ENCODE measurements around the gene TMCC1.

The TMCC1 gene

DNA sequence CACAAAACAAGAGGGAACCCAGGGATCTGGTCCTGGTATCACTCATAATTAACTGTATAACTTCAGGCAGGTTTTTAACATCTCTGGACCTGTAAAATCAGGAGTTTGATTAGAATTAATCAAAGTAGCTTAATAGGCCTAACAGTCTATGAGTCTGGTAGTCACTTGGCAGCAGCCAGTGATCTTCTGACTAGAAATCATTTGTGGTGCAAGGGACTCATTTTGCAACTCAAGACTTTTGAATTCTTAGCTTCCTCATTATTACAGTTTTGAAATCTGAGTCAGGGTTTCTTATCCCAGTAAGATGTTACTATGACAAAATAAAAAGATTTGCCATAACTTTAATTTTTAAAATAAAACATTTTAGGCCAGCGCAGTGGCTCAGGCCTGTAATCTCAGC is 70.8 kb downstream of the TMCC1 start:
- ChIA-PET POLR2A (no interaction called here), CTCF (interaction anchor here (1.1 kb wide), 1 partner anchor 439 kb away, joined by 4 read pairs; no protein-coding TSS in a partner anchor)
- no peak for TF ChIP-seq BHLHE40 (IDR thresholded peaks at IDR 0.05; ENCODE audit: borderline replicate concordance)
- TF ChIP-seq SP1 (IDR thresholded peaks at IDR 0.05): no peak
- TF ChIP-seq, protein P1, sequence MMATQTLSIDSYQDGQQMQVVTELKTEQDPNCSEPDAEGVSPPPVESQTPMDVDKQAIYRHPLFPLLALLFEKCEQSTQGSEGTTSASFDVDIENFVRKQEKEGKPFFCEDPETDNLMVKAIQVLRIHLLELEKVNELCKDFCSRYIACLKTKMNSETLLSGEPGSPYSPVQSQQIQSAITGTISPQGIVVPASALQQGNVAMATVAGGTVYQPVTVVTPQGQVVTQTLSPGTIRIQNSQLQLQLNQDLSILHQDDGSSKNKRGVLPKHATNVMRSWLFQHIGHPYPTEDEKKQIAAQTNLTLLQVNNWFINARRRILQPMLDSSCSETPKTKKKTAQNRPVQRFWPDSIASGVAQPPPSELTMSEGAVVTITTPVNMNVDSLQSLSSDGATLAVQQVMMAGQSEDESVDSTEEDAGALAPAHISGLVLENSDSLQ (IDR thresholded peaks at IDR 0.05): no peak
- no peak for TF ChIP-seq FOXA1 (IDR thresholded peaks at IDR 0.05)
- no peak for TF ChIP-seq TARDBP (IDR thresholded peaks at IDR 0.05)
- no peak for TF ChIP-seq CTBP1 (IDR thresholded peaks at IDR 0.05; ENCODE audit: borderline replicate concordance)
- TF ChIP-seq SUZ12 (IDR thresholded peaks at IDR 0.05): no peak
- no peak for TF ChIP-seq ZNF384 (IDR thresholded peaks at IDR 0.05)
- no peak for TF ChIP-seq FOXM1 (IDR thresholded peaks at IDR 0.05; ENCODE audit: borderline replicate concordance)
- TF ChIP-seq ELF4 (IDR thresholded peaks at IDR 0.05): no peak
- TF ChIP-seq NFRKB (IDR thresholded peaks at IDR 0.05): no peak
- no peak for TF ChIP-seq ARNT (IDR thresholded peaks at IDR 0.05)
- no peak for TF ChIP-seq HDGF (IDR thresholded peaks at IDR 0.05; ENCODE audit: borderline replicate concordance)
- no peak for TF ChIP-seq LEF1 (IDR thresholded peaks at IDR 0.05; ENCODE audit: borderline replicate concordance)
- no peak for TF ChIP-seq L3MBTL2 (conservative IDR thresholded peaks at IDR 0.05)
- TF ChIP-seq FOXK2 (IDR thresholded peaks at IDR 0.05): no peak
- no peak for DNase-seq (ENCODE audit: extremely low spot score)

DNA sequence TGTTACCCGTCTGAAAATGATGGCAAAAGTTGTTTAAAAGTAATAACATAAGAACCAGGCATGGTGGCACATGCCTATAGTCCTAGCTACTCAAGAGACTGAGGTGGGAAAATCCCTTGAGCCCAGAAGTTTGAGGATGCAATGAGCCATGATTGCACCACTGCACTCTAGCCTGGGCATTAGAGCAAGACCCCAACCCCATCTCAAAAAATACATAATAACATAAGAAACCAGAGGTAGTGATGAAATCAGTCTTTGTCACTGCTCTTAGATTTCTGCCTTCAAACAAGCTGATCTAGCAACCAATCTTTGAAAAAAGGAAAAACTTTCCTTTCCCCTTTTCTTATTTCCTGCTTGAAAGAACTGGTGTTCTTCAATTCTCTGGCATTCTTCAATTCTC is 71.3 kb downstream of the TMCC1 start:
- no peak for DNase-seq (ENCODE audit: extremely low spot score)
- TF ChIP-seq TARDBP (IDR thresholded peaks at IDR 0.05) (no peak), L3MBTL2 (conservative IDR thresholded peaks at IDR 0.05) (no peak), FOXM1 (IDR thresholded peaks at IDR 0.05; ENCODE audit: borderline replicate concordance) (no peak), SUZ12 (IDR thresholded peaks at IDR 0.05) (no peak), ARNT (IDR thresholded peaks at IDR 0.05) (no peak), SP1 (IDR thresholded peaks at IDR 0.05) (no peak)
- ChIA-PET POLR2A (no interaction called here), CTCF (interaction anchor here (1.1 kb wide), 1 partner anchor 438 kb away, joined by 4 read pairs; no protein-coding TSS in a partner anchor)

DNA sequence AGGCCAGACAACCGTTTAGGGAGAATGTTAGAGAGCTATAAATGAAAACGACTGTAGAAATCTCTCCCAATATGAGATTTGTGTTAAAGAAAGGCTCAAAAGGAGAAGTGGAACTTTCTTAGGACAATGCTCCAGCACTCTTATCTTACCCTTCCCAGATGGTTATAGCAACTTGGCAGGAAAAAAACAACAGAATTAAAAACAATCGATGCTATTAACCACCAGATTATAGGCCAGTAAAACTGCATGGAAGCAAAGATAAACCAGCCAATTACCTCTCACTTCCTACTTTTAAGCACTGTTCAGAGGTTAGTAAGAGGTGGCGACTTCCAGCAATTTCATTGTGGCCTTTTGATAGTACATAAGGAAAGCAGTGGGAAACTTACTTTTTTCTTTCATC is 72.9 kb downstream of the TMCC1 start:
- POLR2A ChIA-PET: interaction anchor here (0.7 kb wide), 1 partner anchor 17 kb away, joined by 3 read pairs; no protein-coding TSS in a partner anchor
- CTCF ChIA-PET: interaction anchor here (0.7 kb wide), 1 partner anchor 168 kb away, joined by 3 read pairs; no protein-coding TSS in a partner anchor

DNA sequence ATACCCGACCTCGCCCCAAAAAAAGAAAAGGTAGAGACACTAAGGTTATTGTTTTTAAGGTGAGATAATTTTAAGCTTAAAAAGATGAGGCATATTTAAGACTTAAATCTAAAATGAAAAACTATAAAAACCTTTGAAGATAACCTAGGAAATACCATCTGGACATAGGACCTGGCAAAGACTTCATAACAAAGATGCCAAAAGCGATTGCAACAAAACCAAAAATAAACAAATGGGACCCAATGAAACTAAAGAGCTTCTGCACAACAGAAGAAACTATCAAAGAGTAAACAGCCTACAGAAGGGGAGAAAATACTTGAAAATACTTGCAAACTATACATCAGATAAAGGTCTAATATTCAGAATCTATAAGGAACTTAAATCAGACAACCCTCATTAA is 80.9 kb downstream of the TMCC1 start:
- ChIA-PET POLR2A (no interaction called here), CTCF (no interaction called here)
- no peak for TF ChIP-seq HDGF (IDR thresholded peaks at IDR 0.05; ENCODE audit: borderline replicate concordance)
- TF ChIP-seq SUZ12 (IDR thresholded peaks at IDR 0.05): no peak
- TF ChIP-seq SP1 (IDR thresholded peaks at IDR 0.05): no peak
- TF ChIP-seq ELF4 (IDR thresholded peaks at IDR 0.05): no peak
- TF ChIP-seq TARDBP (IDR thresholded peaks at IDR 0.05): no peak
- no peak for TF ChIP-seq NFRKB (IDR thresholded peaks at IDR 0.05)
- TF ChIP-seq BHLHE40 (IDR thresholded peaks at IDR 0.05; ENCODE audit: borderline replicate concordance): no peak
- TF ChIP-seq FOXM1 (IDR thresholded peaks at IDR 0.05; ENCODE audit: borderline replicate concordance): no peak
- TF ChIP-seq FOXA1 (IDR thresholded peaks at IDR 0.05): no peak
- no peak for TF ChIP-seq L3MBTL2 (conservative IDR thresholded peaks at IDR 0.05)
- TF ChIP-seq FOXK2 (IDR thresholded peaks at IDR 0.05): no peak
- no peak for TF ChIP-seq CTBP1 (IDR thresholded peaks at IDR 0.05; ENCODE audit: borderline replicate concordance)
- no peak for TF ChIP-seq ARNT (IDR thresholded peaks at IDR 0.05)
- TF ChIP-seq ZNF384 (IDR thresholded peaks at IDR 0.05): no peak
- TF ChIP-seq, protein P1 (IDR thresholded peaks at IDR 0.05): no peak
- TF ChIP-seq LEF1 (IDR thresholded peaks at IDR 0.05; ENCODE audit: borderline replicate concordance): no peak
- DNase-seq (ENCODE audit: extremely low spot score): no peak

More for the DNA sequence above, 72.9 kb downstream of the TMCC1 start:
- TF ChIP-seq LEF1 (IDR thresholded peaks at IDR 0.05; ENCODE audit: borderline replicate concordance) (no peak), SUZ12 (IDR thresholded peaks at IDR 0.05) (no peak), ELF4 (IDR thresholded peaks at IDR 0.05) (no peak), ZNF384 (IDR thresholded peaks at IDR 0.05) (no peak), HDGF (IDR thresholded peaks at IDR 0.05; ENCODE audit: borderline replicate concordance) (no peak), L3MBTL2 (conservative IDR thresholded peaks at IDR 0.05) (no peak), FOXM1 (IDR thresholded peaks at IDR 0.05; ENCODE audit: borderline replicate concordance) (no peak), SP1 (IDR thresholded peaks at IDR 0.05) (no peak), FOXK2 (IDR thresholded peaks at IDR 0.05) (no peak), TARDBP (IDR thresholded peaks at IDR 0.05) (no peak), CTBP1 (IDR thresholded peaks at IDR 0.05; ENCODE audit: borderline replicate concordance) (no peak), BHLHE40 (IDR thresholded peaks at IDR 0.05; ENCODE audit: borderline replicate concordance) (no peak), NFRKB (IDR thresholded peaks at IDR 0.05) (no peak), ARNT (IDR thresholded peaks at IDR 0.05) (no peak), FOXA1 (IDR thresholded peaks at IDR 0.05) (no peak)
- TF ChIP-seq, protein P1 (IDR thresholded peaks at IDR 0.05): no peak
- no peak for DNase-seq (ENCODE audit: extremely low spot score)

DNA sequence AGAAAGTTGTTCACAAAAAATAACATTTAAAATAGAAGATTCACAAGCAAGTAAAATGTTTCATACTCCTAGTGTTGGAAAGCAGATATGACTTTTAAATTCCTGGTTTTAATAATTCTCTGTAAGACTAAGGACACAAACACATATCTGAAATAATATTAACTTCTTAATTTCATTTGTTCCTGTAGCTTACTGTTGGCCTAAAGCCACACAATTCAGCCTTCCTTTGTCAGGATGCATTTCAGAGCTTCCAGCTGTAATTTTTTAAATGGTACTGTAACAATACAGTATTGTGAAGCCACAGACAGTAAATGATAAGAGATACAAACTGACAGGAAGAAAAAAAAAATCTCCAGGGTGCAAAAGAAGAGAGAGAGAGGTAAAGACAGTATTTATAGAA is 84.2 kb downstream of the TMCC1 start:
- CTCF ChIA-PET: no interaction called here
- DNase-seq (ENCODE audit: extremely low spot score): no peak
- POLR2A ChIA-PET: no interaction called here
- TF ChIP-seq LEF1 (IDR thresholded peaks at IDR 0.05; ENCODE audit: borderline replicate concordance) (no peak), BHLHE40 (IDR thresholded peaks at IDR 0.05; ENCODE audit: borderline replicate concordance) (no peak), ZNF384 (IDR thresholded peaks at IDR 0.05) (no peak), FOXA1 (IDR thresholded peaks at IDR 0.05) (no peak), ELF4 (IDR thresholded peaks at IDR 0.05) (no peak)

DNA sequence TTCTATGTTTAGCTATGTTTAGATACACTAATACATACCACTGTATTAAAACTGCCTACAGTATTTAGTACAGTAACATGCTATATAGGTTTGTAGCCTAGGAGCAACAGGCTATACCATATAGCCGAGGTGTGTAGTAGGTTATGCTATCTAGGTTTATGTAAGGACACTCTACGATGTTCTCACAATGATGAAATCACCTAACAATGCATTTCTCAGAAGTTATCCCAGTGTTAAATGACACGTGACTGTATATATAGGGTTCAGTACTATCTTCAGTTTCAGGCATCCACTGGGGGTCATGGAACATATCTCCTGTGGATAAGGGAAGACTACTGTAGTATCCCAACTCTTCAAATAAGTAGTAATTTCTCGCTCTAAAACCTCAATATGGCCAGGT is 97.4 kb downstream of the TMCC1 start:
- ChIA-PET POLR2A (no interaction called here), CTCF (no interaction called here)
- TF ChIP-seq LEF1 (IDR thresholded peaks at IDR 0.05; ENCODE audit: borderline replicate concordance): no peak
- DNase-seq (ENCODE audit: extremely low spot score): no peak
